GM12878 (cell line): ENCODE results near the gene TRAF2. TPM values are rescaled to one million over a fixed set of nuclear protein-coding genes. Genes with fewer than 3 reads are reported as not detected.

Source experiments
- BHLHE40 ChIP-seq, 2 experiments: fragments of 450-650 bp in 1 of 2; IDR thresholded peaks; 2 replicates each; pipeline ENCODE4 v1.6.1; 2011 to 2017; ENCODE audit warnings: low read depth in 2 of 2, borderline replicate concordance in 1 of 2, improper control_type of control experiment in 1 of 2, low read length in 1 of 2, mild to moderate bottlenecking in 1 of 2
- CEBPB ChIP-seq, 2 experiments: fragments of 150-350 bp in 1 of 2; IDR thresholded peaks; 2 replicates each; pipeline ENCODE4 v1.6.1; 2012 to 2014; ENCODE audit warnings: low read depth in 2 of 2, low read length in 2 of 2, borderline replicate concordance in 1 of 2, inconsistent platforms in 1 of 2
- CHD2 ChIP-seq: IDR thresholded peaks from 2 replicates; pipeline ENCODE4 v1.6.1; 2011; ENCODE audit warnings: low read depth, low read length, improper control_type of control experiment, borderline replicate concordance
- CREM ChIP-seq: IDR thresholded peaks from 2 replicates; pipeline ENCODE4 v1.6.1; 2014; ENCODE audit warnings: antibody characterized with exemption, low read depth
- HCFC1 ChIP-seq: fragments of 150-350 bp; IDR thresholded peaks from 2 replicates; pipeline ENCODE4 v1.6.1; 2014; ENCODE audit warnings: low read length
- IKZF1 ChIP-seq: fragments of 450-650 bp; conservative IDR thresholded peaks from 2 replicates; pipeline ENCODE4 v1.6.1; 2017; ENCODE audit warnings: antibody characterized with exemption, mild to moderate bottlenecking
- MAX ChIP-seq: IDR thresholded peaks from 2 replicates; pipeline ENCODE4 v1.6.1; 2012; ENCODE audit warnings: low read depth, low read length, improper control_type of control experiment
- MTA3 ChIP-seq: IDR thresholded peaks from 2 replicates; pipeline ENCODE4 v1.6.1; 2012; ENCODE audit warnings: low read length, inconsistent platforms, borderline replicate concordance
- NBN ChIP-seq: fragments of 450-650 bp; IDR thresholded peaks from 2 replicates; pipeline ENCODE4 v1.6.1; 2016
- NKRF ChIP-seq: fragments of 450-650 bp; conservative IDR thresholded peaks from 2 replicates; pipeline ENCODE4 v1.6.1; 2017; ENCODE audit warnings: mild to moderate bottlenecking, moderate library complexity
- NR2C1 ChIP-seq: fragments of 450-650 bp; IDR thresholded peaks from 2 replicates; pipeline ENCODE4 v1.6.1; 2017; ENCODE audit warnings: antibody characterized with exemption, mild to moderate bottlenecking, moderate library complexity
- PAX5 ChIP-seq: IDR thresholded peaks from 2 replicates; pipeline ENCODE4 v1.6.1; 2011; ENCODE audit warnings: low read depth, low read length, borderline replicate concordance
- PAX8 ChIP-seq: fragments of 450-650 bp; IDR thresholded peaks from 2 replicates; pipeline ENCODE4 v1.6.1; 2017; ENCODE audit warnings: mild to moderate bottlenecking, moderate library complexity
- RAD21 ChIP-seq: IDR thresholded peaks from 2 replicates; pipeline ENCODE4 v1.6.1; 2011; ENCODE audit warnings: mild to moderate bottlenecking, low read depth, low read length, moderate library complexity; ENCODE audit not compliant: insufficient read depth
- RCOR1 ChIP-seq: conservative IDR thresholded peaks from 2 replicates; pipeline ENCODE4 v1.6.1; 2012; ENCODE audit warnings: low read depth, low read length, improper control_type of control experiment
- RUNX3 ChIP-seq: IDR thresholded peaks from 2 replicates; pipeline ENCODE4 v1.6.1; 2012; ENCODE audit warnings: low read length, inconsistent platforms
- SMC3 ChIP-seq: IDR thresholded peaks from 2 replicates; pipeline ENCODE4 v1.6.1; 2011; ENCODE audit warnings: low read length, improper control_type of control experiment, borderline replicate concordance
- SP1 ChIP-seq: IDR thresholded peaks from one replicate; pipeline ENCODE4 v1.6.1; 2011; ENCODE audit warnings: low read depth, low read length
- TARDBP ChIP-seq: IDR thresholded peaks from 2 replicates; pipeline ENCODE4 v1.6.1; 2016; ENCODE audit warnings: borderline replicate concordance
- TBL1XR1 ChIP-seq: IDR thresholded peaks from 2 replicates; pipeline ENCODE4 v1.6.1; 2012; ENCODE audit warnings: low read depth, low read length, improper control_type of control experiment
- TCF3 ChIP-seq: IDR thresholded peaks from 2 replicates; pipeline ENCODE4 v1.6.1; 2012; ENCODE audit warnings: low read depth, mild to moderate bottlenecking, low read length, borderline replicate concordance; ENCODE audit not compliant: insufficient read depth
- YY1 ChIP-seq: IDR thresholded peaks from 2 replicates; pipeline ENCODE4 v1.6.1; 2011; ENCODE audit warnings: low read depth, mild to moderate bottlenecking, low read length
- ZBTB33 ChIP-seq: fragments of 450-650 bp; IDR thresholded peaks from 2 replicates; pipeline ENCODE4 v1.6.1; 2017; ENCODE audit warnings: mild to moderate bottlenecking
- ZNF384 ChIP-seq: IDR thresholded peaks from 2 replicates; pipeline ENCODE4 v1.6.1; 2012; ENCODE audit warnings: low read depth, mild to moderate bottlenecking, low read length, improper control_type of control experiment, borderline replicate concordance
- polyA plus RNA-seq, 11 experiments: library from polyadenylated mRNA; depleted of rRNA in 4 of 11; unstranded in 6 of 11; stranded (reverse) in 5 of 11; fragments of >200 nt; fragmentation: Nextera tagmentation in 4 of 11; fragmentation: Illumina TruSeq in 1 of 11; extraction: Ambion mirVana in 4 of 11; extraction: Trizol in 1 of 11; gene quantifications; 1 replicate in 1 of 11; 2 replicates in 10 of 11; pipeline versions ENCODE4 v1.2.1 to v1.2.3, GENCODE V29; 2011 to 2016; ENCODE audit warnings: inconsistent platforms in 2 of 11, missing spikeins in 2 of 11, low read depth in 1 of 11
- total RNA-seq, 4 experiments: library from RNA; depleted of rRNA in 3 of 4; stranded (reverse); fragments of >200 nt in 3 of 4; fragmentation: Illumina TruSeq in 1 of 4; extraction: Trizol in 1 of 4; gene quantifications; 2 replicates each; pipeline versions ENCODE4 v1.2.1 to v1.2.3, GENCODE V29; 2013 to 2021
- TF ChIP-seq, protein P1 (sequence below): fragments of 450-650 bp; IDR thresholded peaks from 2 replicates; pipeline ENCODE4 v1.6.1; 2017; ENCODE audit warnings: mild to moderate bottlenecking, low read depth, inconsistent platforms; ENCODE audit not compliant: poor library complexity, severe bottlenecking

Gene TRAF2
- total and polyA plus RNA-seq, 10 of the 15 experiments (the other 5 are each of a cell fraction or from before 2014, with no cell fraction given): 0.34 to 39.5 (median 18.7) TPM

- TF ChIP-seq IKZF1: peak; percentile 94
- peak; percentile 52; the same call in 1 of the 2 replicates for TF ChIP-seq RCOR1
- TF ChIP-seq NR2C1: peak; percentile 75
- TF ChIP-seq CEBPB (IDR thresholded peaks at IDR 0.05; ENCODE audit: borderline replicate concordance in 1 of 2, low read depth in 2 of 2, low read length in 2 of 2): no peak
- peak; percentile 35 for TF ChIP-seq MAX
- peak; percentile 69 for TF ChIP-seq TARDBP
- TF ChIP-seq ZBTB33: no peak
- 0 out of 2 replicates have a peak, but pooled peaks have one; percentile 17 for TF ChIP-seq PAX5
- TF ChIP-seq MTA3: no peak
- TF ChIP-seq RAD21: peak; percentile 35; the same call in 1 of the 2 replicates
- TF ChIP-seq CREM: peak; percentile 61
- no peak for TF ChIP-seq PAX8
- TF ChIP-seq RUNX3: no peak
- peak; percentile 25; the same call in 1 of the 2 replicates for TF ChIP-seq CHD2
- TF ChIP-seq SP1: peak; percentile 76
- peak; percentile 46; the same call in 1 of the 2 replicates for TF ChIP-seq TBL1XR1
- TF ChIP-seq SMC3: peak; percentile 3; the same call in 1 of the 2 replicates
- 0 out of 2 replicates have a peak, but pooled peaks have one; percentile 52 for TF ChIP-seq TCF3
- TF ChIP-seq, protein P1, sequence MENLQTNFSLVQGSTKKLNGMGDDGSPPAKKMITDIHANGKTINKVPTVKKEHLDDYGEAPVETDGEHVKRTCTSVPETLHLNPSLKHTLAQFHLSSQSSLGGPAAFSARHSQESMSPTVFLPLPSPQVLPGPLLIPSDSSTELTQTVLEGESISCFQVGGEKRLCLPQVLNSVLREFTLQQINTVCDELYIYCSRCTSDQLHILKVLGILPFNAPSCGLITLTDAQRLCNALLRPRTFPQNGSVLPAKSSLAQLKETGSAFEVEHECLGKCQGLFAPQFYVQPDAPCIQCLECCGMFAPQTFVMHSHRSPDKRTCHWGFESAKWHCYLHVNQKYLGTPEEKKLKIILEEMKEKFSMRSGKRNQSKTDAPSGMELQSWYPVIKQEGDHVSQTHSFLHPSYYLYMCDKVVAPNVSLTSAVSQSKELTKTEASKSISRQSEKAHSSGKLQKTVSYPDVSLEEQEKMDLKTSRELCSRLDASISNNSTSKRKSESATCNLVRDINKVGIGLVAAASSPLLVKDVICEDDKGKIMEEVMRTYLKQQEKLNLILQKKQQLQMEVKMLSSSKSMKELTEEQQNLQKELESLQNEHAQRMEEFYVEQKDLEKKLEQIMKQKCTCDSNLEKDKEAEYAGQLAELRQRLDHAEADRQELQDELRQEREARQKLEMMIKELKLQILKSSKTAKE: no peak
- peak; percentile 58 to 83 for TF ChIP-seq BHLHE40 (IDR thresholded peaks at IDR 0.05; ENCODE audit: borderline replicate concordance in 1 of 2, low read depth in 2 of 2, low read length in 1 of 2)
- TF ChIP-seq HCFC1: peak; percentile 66
- TF ChIP-seq NBN: peak; percentile 58; the same call in 1 of the 2 replicates
- TF ChIP-seq ZNF384: no peak
- peak; percentile 35; the same call in 1 of the 2 replicates for TF ChIP-seq NKRF
- TF ChIP-seq YY1: peak; percentile 91
Measured at GRCh38 chr9:136944519-136945332, 58.4 kb downstream of the TRAF2 start, which contains the start of the genes C8G and FBXW5 (continued).
